ENCODE data around the gene ARHGDIB. TPM values are rescaled to one million over a fixed set of nuclear protein-coding genes. Genes with fewer than 3 reads are reported as not detected.

Gene ARHGDIB
- total RNA-seq, 2 donors from 2014 or later: 0.66 to 0.95 TPM

DNA sequence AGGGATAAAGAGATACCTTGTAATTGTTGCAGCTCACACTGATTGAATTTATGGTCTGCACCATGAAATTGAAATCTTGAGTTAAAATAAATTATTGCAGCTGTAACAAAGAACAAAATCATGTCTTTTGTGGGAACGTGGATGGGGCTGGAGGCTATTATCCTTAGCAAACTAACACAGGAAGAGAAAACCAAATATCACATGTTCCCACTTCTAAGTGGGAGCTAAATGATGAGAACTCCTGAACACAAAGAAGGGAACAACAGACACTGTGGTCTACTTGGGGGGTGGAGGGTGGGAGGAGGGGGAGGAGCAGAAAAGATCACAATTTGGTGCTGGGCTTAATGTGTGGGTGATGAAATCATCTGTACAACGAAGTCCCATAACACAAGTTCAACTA is 45.7 kb downstream of the ARHGDIB start:
- no peak overlapping the region for H3K27ac Mint-ChIP-seq
- H3K4me3 Mint-ChIP-seq: no peak overlapping the region
- no peaks in the 10 kb centered on the region for H3K4me1 ChIP-seq (ENCODE audit: control insufficient read depth, insufficient read depth, low read length)
- no peaks in the 10 kb centered on the region for H3K9me3 Mint-ChIP-seq
- H3K36me3 Mint-ChIP-seq (ENCODE audit: low read depth): no peaks in the 10 kb centered on the region
- no peak overlapping the region for H3K4me3 ChIP-seq (ENCODE audit: low read length)
- H3K9me3 ChIP-seq (ENCODE audit: control insufficient read depth, low read length): no peaks in the 10 kb centered on the region
- no peak overlapping the region for H3K9ac ChIP-seq (ENCODE audit: extremely low read depth, low read length, poor library complexity, severe bottlenecking)
- TF ChIP-seq, protein P1, sequence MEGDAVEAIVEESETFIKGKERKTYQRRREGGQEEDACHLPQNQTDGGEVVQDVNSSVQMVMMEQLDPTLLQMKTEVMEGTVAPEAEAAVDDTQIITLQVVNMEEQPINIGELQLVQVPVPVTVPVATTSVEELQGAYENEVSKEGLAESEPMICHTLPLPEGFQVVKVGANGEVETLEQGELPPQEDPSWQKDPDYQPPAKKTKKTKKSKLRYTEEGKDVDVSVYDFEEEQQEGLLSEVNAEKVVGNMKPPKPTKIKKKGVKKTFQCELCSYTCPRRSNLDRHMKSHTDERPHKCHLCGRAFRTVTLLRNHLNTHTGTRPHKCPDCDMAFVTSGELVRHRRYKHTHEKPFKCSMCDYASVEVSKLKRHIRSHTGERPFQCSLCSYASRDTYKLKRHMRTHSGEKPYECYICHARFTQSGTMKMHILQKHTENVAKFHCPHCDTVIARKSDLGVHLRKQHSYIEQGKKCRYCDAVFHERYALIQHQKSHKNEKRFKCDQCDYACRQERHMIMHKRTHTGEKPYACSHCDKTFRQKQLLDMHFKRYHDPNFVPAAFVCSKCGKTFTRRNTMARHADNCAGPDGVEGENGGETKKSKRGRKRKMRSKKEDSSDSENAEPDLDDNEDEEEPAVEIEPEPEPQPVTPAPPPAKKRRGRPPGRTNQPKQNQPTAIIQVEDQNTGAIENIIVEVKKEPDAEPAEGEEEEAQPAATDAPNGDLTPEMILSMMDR (conservative IDR thresholded peaks at IDR 0.05): no peak
- DNase-seq: no peak
- WGBS, 2 experiments (ENCODE audit: insufficient coverage in 1 of 2, insufficient read length in 1 of 2): 90% methylated on average over 2 of the region's 2 CpGs; no CpG with 5 or more reads in 1 of the 2 experiments
- H3K27me3 ChIP-seq (ENCODE audit: control insufficient read depth, insufficient read depth, low read length, poor library complexity, severe bottlenecking): no peaks in the 10 kb centered on the region
- no peaks in the 10 kb centered on the region for H3K27me3 Mint-ChIP-seq (ENCODE audit: insufficient read depth)
- H3K36me3 ChIP-seq (ENCODE audit: control insufficient read depth, insufficient read depth, low read length): no peaks in the 10 kb centered on the region
- H3K27ac ChIP-seq (ENCODE audit: low read depth, low read length): no peak overlapping the region
- peaks cover 2% of the 10 kb centered on the region for H3K4me1 Mint-ChIP-seq

DNA sequence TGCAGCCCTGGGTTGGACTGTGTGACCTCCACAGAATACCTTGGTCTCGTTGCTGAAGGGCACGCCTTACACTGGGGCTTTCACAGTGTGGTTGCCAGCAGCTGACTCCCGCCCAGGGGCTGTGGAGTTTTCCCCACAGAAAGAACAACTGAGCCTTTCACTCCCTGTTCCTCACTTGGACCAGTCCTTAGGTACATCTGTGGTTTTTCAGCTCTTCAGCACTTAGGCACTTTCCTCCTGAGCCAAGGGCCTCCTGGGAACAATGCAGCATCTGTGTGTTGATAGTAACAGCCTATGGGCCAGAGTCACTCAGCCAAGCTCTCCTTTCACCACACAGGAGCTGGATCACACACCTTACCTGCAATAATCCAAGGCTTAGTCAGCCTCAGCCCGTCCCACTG is 48.0 kb downstream of the ARHGDIB start:
- WGBS, 2 experiments (ENCODE audit: insufficient coverage in 1 of 2, insufficient read length in 1 of 2): 80 to 91% methylated on average over 2 to 4 of the region's 4 CpGs
- Histone ChIP-seq H3K4me1 (ENCODE audit: control insufficient read depth, insufficient read depth, low read length) (no peaks in the 10 kb centered on the region), H3K27ac (ENCODE audit: low read depth, low read length) (no peak overlapping the region), H3K27me3 (ENCODE audit: control insufficient read depth, insufficient read depth, low read length, poor library complexity, severe bottlenecking) (no peaks in the 10 kb centered on the region), H3K36me3 (ENCODE audit: control insufficient read depth, insufficient read depth, low read length) (no peaks in the 10 kb centered on the region), H3K4me3 (ENCODE audit: low read length) (no peak overlapping the region), H3K9me3 (ENCODE audit: control insufficient read depth, low read length) (no peaks in the 10 kb centered on the region), H3K9ac (ENCODE audit: extremely low read depth, low read length, poor library complexity, severe bottlenecking) (no peak overlapping the region)
- TF ChIP-seq, protein P1 (conservative IDR thresholded peaks at IDR 0.05): no peak
- no peaks in the 10 kb centered on the region for H3K9me3 Mint-ChIP-seq
- no peak overlapping the region for H3K27ac Mint-ChIP-seq
- peak; percentile 62 for DNase-seq
- no peaks in the 10 kb centered on the region for H3K27me3 Mint-ChIP-seq (ENCODE audit: insufficient read depth)
- no peak overlapping the region for H3K4me3 Mint-ChIP-seq
- H3K4me1 Mint-ChIP-seq: peaks cover 2% of the 10 kb centered on the region
- no peaks in the 10 kb centered on the region for H3K36me3 Mint-ChIP-seq (ENCODE audit: low read depth)

DNA sequence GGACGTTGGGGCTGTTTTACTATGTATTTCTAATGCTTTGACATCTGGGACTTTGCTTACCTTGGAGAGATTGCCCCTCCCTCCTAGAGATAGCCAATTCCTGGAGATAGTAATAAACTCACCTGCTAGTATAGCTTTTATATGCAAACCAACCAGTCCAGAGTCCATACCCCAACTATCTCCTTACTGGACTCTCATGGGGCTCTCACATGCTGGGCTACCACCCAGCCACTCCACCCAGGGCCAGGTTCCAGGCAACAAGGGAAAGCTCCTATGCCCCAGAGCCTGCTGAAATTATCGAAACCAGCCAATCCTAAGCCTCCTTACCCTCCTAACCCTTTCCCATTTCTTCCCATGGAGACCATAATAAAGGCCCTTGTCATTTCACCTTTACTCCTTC is 50.3 kb downstream of the ARHGDIB start:
- no peak overlapping the region for H3K9ac ChIP-seq (ENCODE audit: extremely low read depth, low read length, poor library complexity, severe bottlenecking)
- H3K4me3 ChIP-seq (ENCODE audit: low read length): no peak overlapping the region
- no peaks in the 10 kb centered on the region for H3K27me3 Mint-ChIP-seq (ENCODE audit: insufficient read depth)
- no peaks in the 10 kb centered on the region for H3K36me3 Mint-ChIP-seq (ENCODE audit: low read depth)
- 91% methylated on average over 2 of the region's 2 CpGs; no CpG with 5 or more reads in 1 of the 2 experiments for WGBS, 2 experiments (ENCODE audit: insufficient coverage in 1 of 2, insufficient read length in 1 of 2)
- peaks cover 9% of the 10 kb centered on the region for H3K4me1 Mint-ChIP-seq
- no peaks in the 10 kb centered on the region for H3K4me1 ChIP-seq (ENCODE audit: control insufficient read depth, insufficient read depth, low read length)
- H3K4me3 Mint-ChIP-seq: no peak overlapping the region
- H3K36me3 ChIP-seq (ENCODE audit: control insufficient read depth, insufficient read depth, low read length): no peaks in the 10 kb centered on the region
- no peaks in the 10 kb centered on the region for H3K9me3 ChIP-seq (ENCODE audit: control insufficient read depth, low read length)
- DNase-seq: no peak
- H3K27ac Mint-ChIP-seq: no peak overlapping the region
- H3K27me3 ChIP-seq (ENCODE audit: control insufficient read depth, insufficient read depth, low read length, poor library complexity, severe bottlenecking): no peaks in the 10 kb centered on the region
- H3K27ac ChIP-seq (ENCODE audit: low read depth, low read length): no peak overlapping the region
- TF ChIP-seq, protein P1 (conservative IDR thresholded peaks at IDR 0.05): no peak
- H3K9me3 Mint-ChIP-seq: no peaks in the 10 kb centered on the region

Data from endodermal cell (in vitro differentiated cells).